BLaER1 treated with 17β-estradiol and CSF1 and Interleukin-3, amounts not matched to agents 10 nM and 100 nM (cell line): ENCODE measurements around the gene LRRC28.

Experiments used
- H3K27ac ChIP-seq, 11 experiments: shearing (Covaris generic); formaldehyde crosslinking; 2 replicates each; pipeline ENCODE4 v1.8.1; 2022
- H3K27me3 ChIP-seq, 11 experiments: shearing (Covaris generic); formaldehyde crosslinking; 2 replicates each; pipeline ENCODE4 v1.8.1; 2022
- H3K36me3 ChIP-seq, 11 experiments: shearing (Covaris generic); formaldehyde crosslinking; 2 replicates each; pipeline ENCODE4 v1.8.1; 2022
- H3K4me1 ChIP-seq, 10 experiments: shearing (Covaris generic); formaldehyde crosslinking; 2 replicates each; pipeline ENCODE4 v1.8.1; 2022
- H3K4me2 ChIP-seq, 11 experiments: shearing (Covaris generic); formaldehyde crosslinking; 2 replicates each; pipeline ENCODE4 v1.8.1; 2022
- H3K4me3 ChIP-seq, 10 experiments: shearing (Covaris generic); formaldehyde crosslinking; 2 replicates each; pipeline ENCODE4 v1.8.1; 2022
- H3K9ac ChIP-seq, 11 experiments: shearing (Covaris generic); formaldehyde crosslinking; 2 replicates each; pipeline ENCODE4 v1.8.1; 2022
- H3K9me3 ChIP-seq, 11 experiments: shearing (Covaris generic); formaldehyde crosslinking; replicated peaks in 1 of 11; 2 replicates each; pipeline ENCODE4 v1.8.1; 2022
- H4K20me1 ChIP-seq, 11 experiments: shearing (Covaris generic); formaldehyde crosslinking; 2 replicates each; pipeline ENCODE4 v1.8.1; 2022
- Cebpa-rat ChIP-seq, 11 experiments: shearing (Covaris generic); IDR thresholded peaks; 2 replicates each; pipeline ENCODE4 v1.8.1; 2022

LRRC28 gene

GRCh38 chr15:99244306-99244705 is 7.0 kb upstream of the LRRC28 start:
- Histone ChIP-seq H3K27me3 (peaks cover 0 to 3% (median 0%) of the 10 kb centered on the region in 11 experiments; a peak in 5 of 22 replicates), H3K4me1 (peaks cover 0 to 9% (median 1%) of the 10 kb centered on the region in 10 experiments; a peak in 3 of 20 replicates), H3K4me3 (no peak overlapping the region), H3K27ac (no peak overlapping the region), H3K36me3 (no peaks in the 10 kb centered on the region), H3K9me3 (peaks cover 0 to 1% (median 0%) of the 10 kb centered on the region in 11 experiments; a peak in 2 of 22 replicates), H4K20me1 (no peaks in the 10 kb centered on the region), H3K9ac (no peak overlapping the region), H3K4me2 (no peak overlapping the region)
- TF ChIP-seq Cebpa-rat (IDR thresholded peaks at IDR 0.05): no peak

GRCh38 chr15:99247062-99247461 is 4.2 kb upstream of the LRRC28 start:
- Histone ChIP-seq H3K27ac (no peak overlapping the region), H3K4me3 (no peak overlapping the region), H3K9me3 (peaks cover 7 to 17% (median 10%) of the 10 kb centered on the region in 11 experiments; a peak in 19 of 22 replicates), H3K36me3 (no peaks in the 10 kb centered on the region), H3K4me2 (no peak overlapping the region), H3K9ac (no peak overlapping the region), H4K20me1 (no peaks in the 10 kb centered on the region), H3K27me3 (peaks cover 0 to 7% (median 4%) of the 10 kb centered on the region in 11 experiments; a peak in 5 of 22 replicates), H3K4me1 (peaks cover under 1 to 5% (median 2%) of the 10 kb centered on the region in 10 experiments; a peak in 19 of 20 replicates)
- TF ChIP-seq Cebpa-rat (IDR thresholded peaks at IDR 0.05): no peak

- no peak for TF ChIP-seq Cebpa-rat (IDR thresholded peaks at IDR 0.05)
- Histone ChIP-seq H3K27ac (no peak overlapping the region), H3K4me3 (no peak overlapping the region), H3K36me3 (no peaks in the 10 kb centered on the region), H3K9ac (no peak overlapping the region), H3K4me1 (peaks cover 12 to 16% (median 13%) of the 10 kb centered on the region in 10 experiments), H3K27me3 (peaks cover 0 to 7% (median 4%) of the 10 kb centered on the region in 11 experiments; a peak in 5 of 22 replicates), H3K4me2 (no peak overlapping the region), H3K9me3 (peaks cover 7 to 17% (median 10%) of the 10 kb centered on the region in 11 experiments; a peak in 19 of 22 replicates), H4K20me1 (no peaks in the 10 kb centered on the region)
Observed at GRCh38 chr15:99248000-99248715, 3.1 kb upstream of the LRRC28 start.

- peaks cover 0 to 7% (median 4%) of the 10 kb centered on the region in 11 experiments; a peak in 5 of 22 replicates for H3K27me3 ChIP-seq
- no peaks in the 10 kb centered on the region for H4K20me1 ChIP-seq
- peaks cover 7 to 17% (median 10%) of the 10 kb centered on the region in 11 experiments; a peak in 19 of 22 replicates for H3K9me3 ChIP-seq
- H3K4me3 ChIP-seq: peak within 1 kb of the TSS in 6 of 10 experiments; percentile 84 to 91 (median 88); a peak in 7 of 20 replicates
- peaks cover 12 to 20% (median 18%) of the 10 kb centered on the region in 10 experiments for H3K4me1 ChIP-seq
- no peak for TF ChIP-seq Cebpa-rat (IDR thresholded peaks at IDR 0.05)
- H3K4me2 ChIP-seq: peak within 1 kb of the TSS in 6 of 11 experiments; percentile 55 to 80 (median 77); a peak in 7 of 22 replicates
- H3K36me3 ChIP-seq: no peaks in the 10 kb centered on the region
- H3K9ac ChIP-seq: no peak within 1 kb of the TSS
- no peak within 1 kb of the TSS for H3K27ac ChIP-seq
Observed at GRCh38 chr15:99249270-99249841, 1.9 kb upstream of the LRRC28 start, which contains the start of gene TTC23. TSS of gene TTC23 (minus strand) at chr15:99249581. CDS start at chr15:99228712, 20,869 bp downstream.

- Histone ChIP-seq H3K27me3 (peaks cover 0 to 7% (median 4%) of the 10 kb centered on the region in 11 experiments; a peak in 5 of 22 replicates), H3K9ac (no peak overlapping the region), H3K4me3 (no peak overlapping the region), H3K27ac (no peak overlapping the region), H3K9me3 (peaks cover 7 to 17% (median 10%) of the 10 kb centered on the region in 11 experiments; a peak in 19 of 22 replicates), H3K4me2 (no peak overlapping the region; a peak in 1 of 22 replicates), H4K20me1 (no peaks in the 10 kb centered on the region), H3K36me3 (no peaks in the 10 kb centered on the region), H3K4me1 (peaks cover 12 to 20% (median 18%) of the 10 kb centered on the region in 10 experiments)
- no peak for TF ChIP-seq Cebpa-rat (IDR thresholded peaks at IDR 0.05)
Observed at GRCh38 chr15:99250001-99250400, 1.3 kb upstream of the LRRC28 start.

- Histone ChIP-seq H3K27me3 (peaks cover 0 to 7% (median 4%) of the 10 kb centered on the region in 11 experiments; a peak in 5 of 22 replicates), H3K27ac (peak overlapping the region; percentile 63 to 82 (median 73); a peak in 20 of 22 replicates), H4K20me1 (no peaks in the 10 kb centered on the region), H3K4me2 (peak overlapping the region; percentile 52 to 84 (median 77)), H3K9ac (peak overlapping the region; percentile 45 to 89 (median 67); a peak in 15 of 22 replicates), H3K36me3 (no peaks in the 10 kb centered on the region), H3K4me3 (peak overlapping the region; percentile 73 to 91 (median 87)), H3K4me1 (peaks cover 12 to 20% (median 18%) of the 10 kb centered on the region in 10 experiments), H3K9me3 (peaks cover 7 to 17% (median 10%) of the 10 kb centered on the region in 11 experiments; a peak in 19 of 22 replicates)
- no peak for TF ChIP-seq Cebpa-rat (IDR thresholded peaks at IDR 0.05)
Observed at GRCh38 chr15:99250494-99250856, 806 bp upstream of the LRRC28 start.

GRCh38 chr15:99252326-99252725 is 1.0 kb downstream of the LRRC28 start:
- no peak for TF ChIP-seq Cebpa-rat (IDR thresholded peaks at IDR 0.05)
- Histone ChIP-seq H3K27ac (no peak overlapping the region), H3K27me3 (peaks cover 0 to 7% (median 4%) of the 10 kb centered on the region in 11 experiments; a peak in 5 of 22 replicates), H3K36me3 (peaks cover 0 to 10% (median 0%) of the 10 kb centered on the region in 11 experiments; a peak in 6 of 22 replicates), H3K9ac (peak overlapping the region in 10 of 11 experiments; percentile 77 to 90 (median 88); a peak in 15 of 22 replicates), H3K9me3 (peaks cover 7 to 17% (median 10%) of the 10 kb centered on the region in 11 experiments; a peak in 19 of 22 replicates), H3K4me1 (peaks cover 12 to 20% (median 18%) of the 10 kb centered on the region in 10 experiments), H3K4me2 (peak overlapping the region; percentile 80 to 91 (median 87)), H3K4me3 (peak overlapping the region; percentile 73 to 91 (median 87)), H4K20me1 (no peaks in the 10 kb centered on the region)

GRCh38 chr15:99253381-99254090 is 2.3 kb downstream of the LRRC28 start:
- Histone ChIP-seq H3K27ac (no peak overlapping the region), H3K4me1 (peaks cover 12 to 20% (median 18%) of the 10 kb centered on the region in 10 experiments), H3K4me3 (no peak overlapping the region), H3K9ac (no peak overlapping the region), H3K4me2 (peak overlapping the region in 9 of 11 experiments; percentile 80 to 90 (median 87); a peak in 13 of 22 replicates), H3K36me3 (peaks cover 0 to 12% (median 0%) of the 10 kb centered on the region in 11 experiments; a peak in 6 of 22 replicates), H3K9me3 (peaks cover 7 to 17% (median 10%) of the 10 kb centered on the region in 11 experiments; a peak in 19 of 22 replicates), H3K27me3 (peaks cover 0 to 7% (median 4%) of the 10 kb centered on the region in 11 experiments; a peak in 5 of 22 replicates), H4K20me1 (no peaks in the 10 kb centered on the region)
- TF ChIP-seq Cebpa-rat (IDR thresholded peaks at IDR 0.05): no peak
